Activated effector memory CD4-positive, alpha-beta T cell treated with anti-CD3 and anti-CD28 coated beads, Interleukin-2, amount 50 U/mL, for 16 hours (primary cell): ENCODE results near the gene S100A6.

Experiments
- DNase-seq: peaks from one replicate; pipeline ENCODE4 v3.0.0-alpha.2; 2020

S100A6 gene

GRCh38 chr1:153493343-153493960 is 42.3 kb downstream of the S100A6 start:
- DNase-seq, result no peak

- DNase-seq, result no peak
These were observed 45.3 kb downstream of the S100A6 start for GRCh38 chr1:153490272-153491051.

- no peak for DNase-seq
These were observed 47.1 kb downstream of the S100A6 start for GRCh38 chr1:153488731-153489130.

GRCh38 chr1:153487707-153488106 is 48.1 kb downstream of the S100A6 start:
- no peak for DNase-seq

- DNase-seq, result no peak
These were observed 49.9 kb downstream of the S100A6 start for GRCh38 chr1:153485863-153486262.
